PFSK-1 (cell line): ENCODE results near the gene SORBS2.

Source experiments
- FOXP2 ChIP-seq: optimal IDR thresholded peaks from 2 replicates; pipeline ENCODE3; 2011; ENCODE audit warnings: borderline replicate concordance, control low read depth, inconsistent platforms; ENCODE audit not compliant: insufficient read depth; ENCODE audit errors: extremely low read length, extremely low read depth
- POLR2AphosphoS5 ChIP-seq: IDR thresholded peaks from 2 replicates; pipeline ENCODE4 v1.6.1; 2012; ENCODE audit warnings: low read depth, mild to moderate bottlenecking, control low read depth, low read length, moderate library complexity
- SIN3A ChIP-seq: IDR thresholded peaks from 2 replicates; pipeline ENCODE4 v1.6.1; 2012; ENCODE audit warnings: mild to moderate bottlenecking, low read length, moderate library complexity, borderline replicate concordance; ENCODE audit not compliant: insufficient read depth
- TAF1 ChIP-seq: IDR thresholded peaks from 2 replicates; pipeline ENCODE4 v1.6.1; 2012; ENCODE audit warnings: low read length, control low read depth, borderline replicate concordance; ENCODE audit not compliant: insufficient read depth
- TF ChIP-seq, protein P1 (sequence below), 2 experiments: IDR thresholded peaks; 2 replicates each; pipeline versions ENCODE4 v1.6.1 to v1.8.0; 2011 to 2012; ENCODE audit warnings: low read depth in 2 of 2, low read length in 2 of 2, control low read depth in 1 of 2, inconsistent platforms in 1 of 2, mild to moderate bottlenecking in 1 of 2, moderate library complexity in 1 of 2; ENCODE audit not compliant: insufficient read depth in 1 of 2

SORBS2 gene

DNA sequence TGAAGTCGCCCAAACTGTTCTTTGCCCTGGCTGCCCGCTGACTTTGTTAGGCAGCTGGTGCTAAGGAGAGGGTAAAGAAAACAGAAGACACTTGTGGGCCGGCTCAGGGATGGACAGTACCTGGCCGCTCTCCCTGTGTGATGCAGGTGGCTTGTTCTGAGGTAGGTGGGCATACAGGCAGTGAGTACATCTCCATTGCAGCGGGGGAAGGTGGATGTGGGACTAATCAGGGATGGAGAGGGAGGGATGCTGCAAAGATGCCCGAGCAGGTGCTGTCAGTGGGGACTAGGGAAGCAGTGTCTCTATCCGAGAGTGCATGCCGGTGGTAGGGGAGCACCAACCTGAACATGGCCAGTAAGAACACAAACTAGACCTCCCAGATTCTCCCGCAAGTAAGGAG is 67.0 kb downstream of the SORBS2 start:
- TF ChIP-seq TAF1 = no peak
- no peak for TF ChIP-seq FOXP2
- TF ChIP-seq POLR2AphosphoS5 = no peak
- TF ChIP-seq SIN3A = no peak
- TF ChIP-seq, protein P1, sequence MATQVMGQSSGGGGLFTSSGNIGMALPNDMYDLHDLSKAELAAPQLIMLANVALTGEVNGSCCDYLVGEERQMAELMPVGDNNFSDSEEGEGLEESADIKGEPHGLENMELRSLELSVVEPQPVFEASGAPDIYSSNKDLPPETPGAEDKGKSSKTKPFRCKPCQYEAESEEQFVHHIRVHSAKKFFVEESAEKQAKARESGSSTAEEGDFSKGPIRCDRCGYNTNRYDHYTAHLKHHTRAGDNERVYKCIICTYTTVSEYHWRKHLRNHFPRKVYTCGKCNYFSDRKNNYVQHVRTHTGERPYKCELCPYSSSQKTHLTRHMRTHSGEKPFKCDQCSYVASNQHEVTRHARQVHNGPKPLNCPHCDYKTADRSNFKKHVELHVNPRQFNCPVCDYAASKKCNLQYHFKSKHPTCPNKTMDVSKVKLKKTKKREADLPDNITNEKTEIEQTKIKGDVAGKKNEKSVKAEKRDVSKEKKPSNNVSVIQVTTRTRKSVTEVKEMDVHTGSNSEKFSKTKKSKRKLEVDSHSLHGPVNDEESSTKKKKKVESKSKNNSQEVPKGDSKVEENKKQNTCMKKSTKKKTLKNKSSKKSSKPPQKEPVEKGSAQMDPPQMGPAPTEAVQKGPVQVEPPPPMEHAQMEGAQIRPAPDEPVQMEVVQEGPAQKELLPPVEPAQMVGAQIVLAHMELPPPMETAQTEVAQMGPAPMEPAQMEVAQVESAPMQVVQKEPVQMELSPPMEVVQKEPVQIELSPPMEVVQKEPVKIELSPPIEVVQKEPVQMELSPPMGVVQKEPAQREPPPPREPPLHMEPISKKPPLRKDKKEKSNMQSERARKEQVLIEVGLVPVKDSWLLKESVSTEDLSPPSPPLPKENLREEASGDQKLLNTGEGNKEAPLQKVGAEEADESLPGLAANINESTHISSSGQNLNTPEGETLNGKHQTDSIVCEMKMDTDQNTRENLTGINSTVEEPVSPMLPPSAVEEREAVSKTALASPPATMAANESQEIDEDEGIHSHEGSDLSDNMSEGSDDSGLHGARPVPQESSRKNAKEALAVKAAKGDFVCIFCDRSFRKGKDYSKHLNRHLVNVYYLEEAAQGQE (IDR thresholded peaks at IDR 0.05; ENCODE audit: insufficient read depth in 1 of 2, low read depth in 2 of 2, low read length in 2 of 2) = no peak

DNA sequence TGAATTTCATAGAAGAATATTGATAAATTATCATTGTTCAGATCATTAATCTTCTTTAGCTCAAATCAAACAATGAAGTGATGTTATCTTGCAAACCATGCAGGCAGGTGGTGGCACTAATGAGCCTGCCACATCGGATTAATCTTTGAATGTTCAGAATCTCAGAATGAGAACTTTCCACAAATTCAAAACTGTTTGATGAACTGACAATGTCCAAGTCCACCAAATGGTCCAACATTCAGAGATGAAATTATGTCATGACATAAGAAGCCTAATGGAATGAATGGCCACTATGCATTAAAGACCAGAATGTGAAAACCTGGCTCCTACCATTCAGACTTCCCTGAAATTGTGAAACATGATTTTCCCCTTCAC is 67.5 kb downstream of the SORBS2 start:
- TF ChIP-seq FOXP2 = no peak
- no peak for TF ChIP-seq SIN3A
- TF ChIP-seq, protein P1 (IDR thresholded peaks at IDR 0.05; ENCODE audit: insufficient read depth in 1 of 2, low read depth in 2 of 2, low read length in 2 of 2) = no peak
- TF ChIP-seq POLR2AphosphoS5 = no peak
- no peak for TF ChIP-seq TAF1

DNA sequence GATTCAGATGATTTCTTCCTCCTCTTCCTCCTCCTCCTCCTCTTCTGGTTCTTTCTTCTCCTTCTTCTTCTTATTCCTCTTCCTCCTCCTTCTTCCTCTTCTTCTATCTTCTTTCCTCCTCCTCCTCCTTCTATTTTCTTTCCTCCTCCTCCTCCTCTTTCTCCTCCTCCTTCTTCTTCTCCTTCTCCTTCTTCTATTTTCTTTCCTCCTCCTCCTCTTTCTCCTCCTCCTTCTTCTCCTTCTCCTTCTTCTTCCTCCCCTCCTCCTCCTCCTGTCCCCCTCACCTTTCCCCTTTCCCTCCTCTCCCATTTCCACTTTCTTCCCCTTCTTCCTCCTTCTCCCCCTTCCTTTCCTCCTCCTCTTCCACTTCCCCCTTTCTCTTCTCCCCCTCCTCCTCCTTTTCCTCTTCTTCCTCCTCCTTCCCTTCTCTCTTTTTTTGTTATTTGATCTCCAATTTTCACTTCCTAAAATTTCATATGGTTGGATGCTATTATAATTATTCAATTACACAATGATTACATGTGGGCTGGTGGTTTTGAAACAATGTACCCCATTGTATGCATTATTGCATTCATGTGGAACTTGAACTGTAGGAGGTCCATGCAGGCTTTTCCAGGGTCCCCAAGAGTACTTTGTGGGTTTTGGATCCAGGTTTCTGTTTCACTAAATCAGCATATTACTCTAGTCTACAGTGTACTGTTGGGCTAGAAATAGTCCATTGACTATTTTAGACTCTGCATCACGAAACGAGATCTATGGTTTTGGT is 68.1 kb downstream of the SORBS2 start:
- TF ChIP-seq SIN3A (no peak), POLR2AphosphoS5 (no peak), FOXP2 (no peak), TAF1 (no peak)
- TF ChIP-seq, protein P1 (IDR thresholded peaks at IDR 0.05; ENCODE audit: insufficient read depth in 1 of 2, low read depth in 2 of 2, low read length in 2 of 2) = no peak

DNA sequence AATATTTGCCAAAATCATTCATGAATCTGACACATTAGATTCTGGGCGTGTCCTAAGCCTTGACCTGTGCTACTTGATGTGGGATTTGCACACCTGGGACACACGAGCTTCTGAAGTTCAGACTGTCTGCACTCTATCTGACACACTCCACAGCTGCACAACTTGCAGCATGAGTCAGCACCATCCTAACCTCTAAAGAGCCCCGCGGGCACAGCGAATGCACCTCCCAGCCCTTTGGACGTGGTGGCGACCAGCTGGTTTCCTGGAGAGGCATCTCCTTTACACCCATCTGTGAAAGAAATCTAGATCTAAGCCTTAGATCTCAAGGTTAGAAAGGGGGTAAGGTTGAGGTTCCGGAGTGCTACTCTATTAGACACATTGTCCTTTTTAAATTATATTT is 69.2 kb downstream of the SORBS2 start:
- TF ChIP-seq POLR2AphosphoS5 = no peak
- TF ChIP-seq TAF1 = no peak
- no peak for TF ChIP-seq SIN3A
- TF ChIP-seq, protein P1 (IDR thresholded peaks at IDR 0.05; ENCODE audit: insufficient read depth in 1 of 2, low read depth in 2 of 2, low read length in 2 of 2) = no peak
- TF ChIP-seq FOXP2 = no peak

DNA sequence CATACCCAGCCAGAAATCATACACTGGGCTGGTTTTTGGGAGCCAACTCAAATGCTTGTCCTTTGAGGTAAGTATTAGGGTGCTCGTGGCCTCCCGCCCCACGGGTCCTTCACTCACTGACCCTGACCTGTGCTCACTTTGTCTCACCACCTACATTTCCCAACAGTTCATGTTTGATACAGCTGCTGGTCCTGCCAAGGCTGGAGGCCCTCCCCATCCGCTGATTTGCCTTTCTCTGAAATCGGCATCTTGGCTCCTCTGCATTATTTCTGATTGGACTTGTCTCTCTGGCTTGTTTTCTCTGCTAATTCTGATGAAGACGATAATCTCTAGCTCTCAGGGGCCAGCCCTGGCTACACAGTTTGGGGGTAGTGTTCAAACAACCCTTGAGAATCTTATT is 70.2 kb downstream of the SORBS2 start:
- TF ChIP-seq FOXP2 = no peak
- TF ChIP-seq, protein P1 (IDR thresholded peaks at IDR 0.05; ENCODE audit: insufficient read depth in 1 of 2, low read depth in 2 of 2, low read length in 2 of 2) = no peak
- no peak for TF ChIP-seq TAF1
- TF ChIP-seq POLR2AphosphoS5 = no peak
- TF ChIP-seq SIN3A = no peak
